B cell (primary cell): ENCODE data around the gene VPS72. TPM values are rescaled to one million over a fixed set of nuclear protein-coding genes. Genes with fewer than 3 reads are reported as not detected.

ENCODE experiments used
- ATAC-seq: fragments of 200-7000 bp; cut with Tn5 transposase; one replicate; pipeline ENCODE4 v1.10.0; 2021; ENCODE audit warnings: low read depth, mild to moderate bottlenecking, moderate number of reproducible peaks, moderate library complexity
- CTCF ChIA-PET: fragments of 350-600 bp; sonication (Branson Sonifier 250); formaldehyde crosslinking; loops from one replicate; lab custom pipeline; 2021; ENCODE audit warnings: antibody characterized with exemption, inconsistent platforms; lab: Charles Lee
- POLR2A ChIA-PET: fragments of 350-600 bp; sonication (Branson Sonifier 250); formaldehyde crosslinking; loops from one replicate; lab custom pipeline; 2021; ENCODE audit warnings: antibody characterized with exemption; lab: Charles Lee
- DNase-seq: peaks from one replicate; pipeline ENCODE4 v3.0.0; 2013
- H2AFZ ChIP-seq: 2 replicates; pipeline ENCODE4 v1.6.1; 2012; ENCODE audit warnings: mild to moderate bottlenecking, low read depth, low read length; ENCODE audit not compliant: insufficient read depth, poor library complexity, severe bottlenecking
- H3K27ac ChIP-seq, 2 donors: 1 replicate in 1 of 2; 2 replicates in 1 of 2; pipeline ENCODE4 v1.5.1; 2012 to 2013; ENCODE audit warnings: low read length in 2 of 2, mild to moderate bottlenecking in 2 of 2, moderate library complexity in 1 of 2
- H3K27me3 ChIP-seq, 4 experiments: fragments of 200-600 bp in 1 of 4; sonication (generic) in 1 of 4; replicated peaks in 1 of 4; 1 replicate in 2 of 4; 2 replicates in 2 of 4; pipeline versions ENCODE4 v1.6.1 to v1.7.0; 2013 to 2016; ENCODE audit warnings: low read length in 3 of 4, mild to moderate bottlenecking in 2 of 4, mixed read lengths in 1 of 4, moderate library complexity in 1 of 4; ENCODE audit not compliant: insufficient read depth in 4 of 4, control insufficient read depth in 3 of 4; ENCODE audit errors: control extremely low read depth in 1 of 4
- H3K36me3 ChIP-seq, 2 experiments: replicated peaks in 1 of 2; 1 replicate in 1 of 2; 2 replicates in 1 of 2; pipeline versions ENCODE4 v1.6.1 to v1.7.1; 2013; ENCODE audit warnings: low read length in 1 of 2; ENCODE audit not compliant: insufficient read depth in 2 of 2, control insufficient read depth in 1 of 2; ENCODE audit errors: control extremely low read depth in 1 of 2, extremely low read depth in 1 of 2
- H3K4me1 ChIP-seq, 2 donors: fragments of 200-600 bp in 1 of 2; sonication (generic) in 1 of 2; 1 replicate in 1 of 2; 2 replicates in 1 of 2; pipeline versions ENCODE4 v1.5.1 to v1.6.1; 2013 to 2017; ENCODE audit warnings: low read length in 2 of 2; ENCODE audit not compliant: control insufficient read depth in 2 of 2, insufficient read depth in 2 of 2
- H3K4me2 ChIP-seq: replicated peaks from 2 replicates; pipeline ENCODE3; 2012; ENCODE audit warnings: mild to moderate bottlenecking, low read depth, low read length; ENCODE audit not compliant: poor library complexity, severe bottlenecking
- H3K4me3 ChIP-seq, 5 experiments: fragments of 200-600 bp in 1 of 5; sonication (generic) in 1 of 5; 1 replicate in 3 of 5; 2 replicates in 2 of 5; pipeline versions ENCODE4 v1.5.1 to v1.7.0; 2011 to 2016; ENCODE audit warnings: low read length in 4 of 5, mild to moderate bottlenecking in 4 of 5, low read depth in 2 of 5, control low read depth in 1 of 5, moderate library complexity in 1 of 5; ENCODE audit not compliant: insufficient read depth in 1 of 5; ENCODE audit errors: control extremely low read depth in 1 of 5, extremely low read depth in 1 of 5
- H3K79me2 ChIP-seq: fragments of 200-600 bp; sonication (generic); one replicate; pipeline ENCODE4 v1.6.0; 2016; ENCODE audit warnings: low read length; ENCODE audit not compliant: control insufficient read depth, insufficient read depth
- H3K9ac ChIP-seq: fragments of 200-600 bp; sonication (generic); 2 replicates; pipeline ENCODE4 v1.6.1; 2017; ENCODE audit warnings: mild to moderate bottlenecking, low read length, moderate library complexity
- H3K9me3 ChIP-seq, 3 donors: one replicate each; pipeline versions ENCODE4 v1.6.1 to v1.7.1; 2013; ENCODE audit warnings: low read length in 2 of 3; ENCODE audit not compliant: control insufficient read depth in 2 of 3, insufficient read depth in 1 of 3; ENCODE audit errors: control extremely low read depth in 1 of 3
- H4K20me1 ChIP-seq: 2 replicates; pipeline ENCODE4 v1.6.0; 2012; ENCODE audit warnings: mild to moderate bottlenecking, low read length; ENCODE audit not compliant: insufficient read depth, control insufficient read depth, poor library complexity, severe bottlenecking
- H3K27ac Mint-ChIP-seq: one replicate; pipeline ENCODE4 v1.8.0; 2021; ENCODE audit warnings: mixed read lengths
- H3K27me3 Mint-ChIP-seq: one replicate; pipeline ENCODE4 v1.8.0; 2021; ENCODE audit warnings: mixed read lengths
- H3K4me1 Mint-ChIP-seq: one replicate; pipeline ENCODE4 v1.8.0; 2021; ENCODE audit warnings: mixed read lengths
- H3K4me3 Mint-ChIP-seq: one replicate; pipeline ENCODE4 v1.8.0; 2021; ENCODE audit warnings: mixed read lengths
- H3K9me3 Mint-ChIP-seq: one replicate; pipeline ENCODE4 v1.8.0; 2022; ENCODE audit warnings: mixed read lengths; ENCODE audit not compliant: insufficient read depth
- EZH2 ChIP-seq: IDR thresholded peaks from 2 replicates; pipeline ENCODE4 v1.6.1; 2012; ENCODE audit warnings: borderline replicate concordance, low read depth, mild to moderate bottlenecking, moderate library complexity, low read length; ENCODE audit not compliant: insufficient read depth, poor library complexity, severe bottlenecking
- WGBS: methylation state at CpG from one replicate; pipeline ENCODE4 v1.1.5; 2013; ENCODE audit warnings: missing lambda C conversion rate; ENCODE audit not compliant: insufficient coverage; 5-methylcytosine and 5-hydroxymethylcytosine counted together
- intact Hi-C: fragments of 100-400 bp; cut with micrococcal nuclease; formaldehyde crosslinking; loops from one replicate; pipeline ENCODE4 v1.10.0; 2022
- polyA minus RNA-seq: library from RNA; depleted of rRNA, polyadenylated mRNA; stranded (reverse); fragments of >200 nt; gene quantifications from 2 replicates; pipeline ENCODE4 v1.2.3, GENCODE V29; 2012
- polyA plus RNA-seq: library from polyadenylated mRNA; depleted of rRNA; stranded (reverse); fragments of >200 nt; gene quantifications from 2 replicates; pipeline ENCODE4 v1.2.3, GENCODE V29; 2012
- total RNA-seq, 2 donors: library from RNA; stranded (reverse); fragments of 120-200 nt in 1 of 2; gene quantifications; 1 replicate in 1 of 2; 2 replicates in 1 of 2; pipeline versions ENCODE4 v1.2.3 to v1.2.4, GENCODE V29; 2013 to 2022
- TF ChIP-seq, protein P1 (sequence below): fragments of 200-600 bp; IDR thresholded peaks from one replicate; pipeline ENCODE4 v1.8.0; 2022; ENCODE audit warnings: antibody characterized with exemption, mild to moderate bottlenecking

The VPS72 gene, protein sequence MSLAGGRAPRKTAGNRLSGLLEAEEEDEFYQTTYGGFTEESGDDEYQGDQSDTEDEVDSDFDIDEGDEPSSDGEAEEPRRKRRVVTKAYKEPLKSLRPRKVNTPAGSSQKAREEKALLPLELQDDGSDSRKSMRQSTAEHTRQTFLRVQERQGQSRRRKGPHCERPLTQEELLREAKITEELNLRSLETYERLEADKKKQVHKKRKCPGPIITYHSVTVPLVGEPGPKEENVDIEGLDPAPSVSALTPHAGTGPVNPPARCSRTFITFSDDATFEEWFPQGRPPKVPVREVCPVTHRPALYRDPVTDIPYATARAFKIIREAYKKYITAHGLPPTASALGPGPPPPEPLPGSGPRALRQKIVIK
- total RNA-seq (48.7 and 71.3 TPM in 2 replicates), polyA plus RNA-seq (30.3 and 42.1 TPM in 2 replicates), polyA minus RNA-seq (29.7 and 29.8 TPM in 2 replicates)
- 42.4 TPM for total RNA-seq (2013)

DNA sequence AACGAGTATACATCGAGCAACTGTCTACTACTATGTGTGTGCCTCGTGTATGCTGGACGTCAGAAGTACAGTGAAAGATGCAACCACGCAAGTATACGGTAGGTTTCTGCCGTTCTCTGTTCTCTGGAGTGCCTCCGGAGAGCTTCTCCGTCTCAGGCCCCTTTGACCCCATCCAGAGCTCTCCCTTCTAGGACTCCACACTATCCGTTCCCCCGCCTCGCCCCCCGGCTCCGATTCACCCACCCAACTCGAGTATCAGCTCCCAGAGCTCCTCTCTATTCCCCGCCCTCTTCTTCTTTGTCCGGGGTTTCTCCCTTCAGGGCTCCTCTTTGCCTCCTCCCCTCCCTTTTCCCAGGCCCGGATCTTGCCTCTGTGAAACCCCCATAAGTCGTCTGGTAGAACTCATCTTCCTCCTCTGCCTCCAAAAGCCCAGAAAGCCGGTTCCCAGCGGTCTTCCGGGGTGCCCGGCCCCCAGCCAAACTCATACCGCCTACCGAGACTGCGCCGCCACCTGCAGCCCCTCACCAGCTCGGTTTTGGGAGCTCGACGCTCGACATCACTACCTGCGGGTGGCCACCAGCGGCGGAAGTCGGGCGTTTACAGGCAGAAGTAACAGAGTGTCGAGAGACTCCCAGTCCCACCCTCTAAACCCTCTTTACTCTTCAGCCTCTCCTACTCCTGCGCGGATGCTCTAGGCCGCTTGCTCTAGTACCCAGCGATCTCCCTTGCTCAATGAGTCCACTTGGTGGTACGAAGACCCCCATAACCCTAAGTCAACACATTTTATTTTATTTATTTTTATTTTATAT, at the start of gene VPS72:
Gene VPS72 (minus strand): TSS at position 561 of the 809 bp plus-strand sequence. CDS start 76 bp downstream, at position 485.
- CTCF ChIA-PET: interaction anchor here (0.6 to 1.6 kb wide), 11 partner anchors 12 to 627 kb away, joined by 3 to 7 read pairs (median 3); partner anchors contain the start of genes PI4KB, PSMD4 and TMOD4
- TF ChIP-seq, protein P1, sequence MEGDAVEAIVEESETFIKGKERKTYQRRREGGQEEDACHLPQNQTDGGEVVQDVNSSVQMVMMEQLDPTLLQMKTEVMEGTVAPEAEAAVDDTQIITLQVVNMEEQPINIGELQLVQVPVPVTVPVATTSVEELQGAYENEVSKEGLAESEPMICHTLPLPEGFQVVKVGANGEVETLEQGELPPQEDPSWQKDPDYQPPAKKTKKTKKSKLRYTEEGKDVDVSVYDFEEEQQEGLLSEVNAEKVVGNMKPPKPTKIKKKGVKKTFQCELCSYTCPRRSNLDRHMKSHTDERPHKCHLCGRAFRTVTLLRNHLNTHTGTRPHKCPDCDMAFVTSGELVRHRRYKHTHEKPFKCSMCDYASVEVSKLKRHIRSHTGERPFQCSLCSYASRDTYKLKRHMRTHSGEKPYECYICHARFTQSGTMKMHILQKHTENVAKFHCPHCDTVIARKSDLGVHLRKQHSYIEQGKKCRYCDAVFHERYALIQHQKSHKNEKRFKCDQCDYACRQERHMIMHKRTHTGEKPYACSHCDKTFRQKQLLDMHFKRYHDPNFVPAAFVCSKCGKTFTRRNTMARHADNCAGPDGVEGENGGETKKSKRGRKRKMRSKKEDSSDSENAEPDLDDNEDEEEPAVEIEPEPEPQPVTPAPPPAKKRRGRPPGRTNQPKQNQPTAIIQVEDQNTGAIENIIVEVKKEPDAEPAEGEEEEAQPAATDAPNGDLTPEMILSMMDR: no peak
- TF ChIP-seq EZH2: no peak
- 1% methylated on average over 37 of the region's 42 CpGs for WGBS

More for the DNA sequence above, at the start of gene VPS72:
- Mint-ChIP-seq H3K9me3 (no peaks in the 10 kb centered on the region), H3K27ac (peak within 1 kb of the TSS; percentile 95), H3K4me3 (peak within 1 kb of the TSS; percentile 96), H3K4me1 (peaks cover 26% of the 10 kb centered on the region), H3K27me3 (no peaks in the 10 kb centered on the region)
- H3K79me2 ChIP-seq: peaks cover 32% of the 10 kb centered on the region
- peak; percentile 91 for ATAC-seq
- POLR2A ChIA-PET: interaction anchor here (0.6 to 2.2 kb wide), 8 partner anchors 9 to 826 kb away, joined by 3 to 8 read pairs (median 4); partner anchors contain the start of genes LYSMD1, PIP5K1A, POGZ and RPRD2
- H4K20me1 ChIP-seq: no peaks in the 10 kb centered on the region
- peak within 1 kb of the TSS; percentile 89 for H3K9ac ChIP-seq
- peak; percentile 91 for DNase-seq
- intact Hi-C loops: loop anchor here (1.0 to 2.0 kb wide), 4 partner anchors 9 to 209 kb away; partner anchors contain the start of genes LYSMD1, PSMB4 and RFX5
- no peaks in the 10 kb centered on the region for H3K9me3 ChIP-seq
- H2AFZ ChIP-seq: peak within 1 kb of the TSS; percentile 91
- H3K4me3 ChIP-seq: peak within 1 kb of the TSS; percentile 55 to 92 (median 86)
- no peaks in the 10 kb centered on the region for H3K27me3 ChIP-seq
- peak within 1 kb of the TSS; percentile 81 for H3K4me2 ChIP-seq
- H3K27ac ChIP-seq: peak within 1 kb of the TSS; percentile 75 to 91
- peaks cover 4 to 9% of the 10 kb centered on the region in 2 experiments for H3K36me3 ChIP-seq
- peaks cover 13 to 22% of the 10 kb centered on the region in 2 donors for H3K4me1 ChIP-seq
